AG09309 (cell line): ENCODE data around the gene MRPL34.
A peak's percentile ranks its signal among the peaks of the same experiment; 100 is the strongest.

Experiments
- DNase-seq: peaks from one replicate; pipeline ENCODE4 v3.0.0-alpha.2; 2010; ENCODE audit warnings: low read depth
- H3K4me3 ChIP-seq: 2 replicates; pipeline ENCODE4 v1.5.1; 2011; ENCODE audit warnings: mild to moderate bottlenecking, low read depth, low read length, moderate library complexity; ENCODE audit not compliant: control insufficient read depth
- TF ChIP-seq, protein P1 (sequence below): IDR thresholded peaks from 2 replicates; pipeline ENCODE4 v1.5.1; 2011; ENCODE audit warnings: mild to moderate bottlenecking, low read depth, low read length, inconsistent platforms; ENCODE audit not compliant: insufficient read depth, control insufficient read depth; ENCODE audit errors: missing control alignments

MRPL34 gene

DNA sequence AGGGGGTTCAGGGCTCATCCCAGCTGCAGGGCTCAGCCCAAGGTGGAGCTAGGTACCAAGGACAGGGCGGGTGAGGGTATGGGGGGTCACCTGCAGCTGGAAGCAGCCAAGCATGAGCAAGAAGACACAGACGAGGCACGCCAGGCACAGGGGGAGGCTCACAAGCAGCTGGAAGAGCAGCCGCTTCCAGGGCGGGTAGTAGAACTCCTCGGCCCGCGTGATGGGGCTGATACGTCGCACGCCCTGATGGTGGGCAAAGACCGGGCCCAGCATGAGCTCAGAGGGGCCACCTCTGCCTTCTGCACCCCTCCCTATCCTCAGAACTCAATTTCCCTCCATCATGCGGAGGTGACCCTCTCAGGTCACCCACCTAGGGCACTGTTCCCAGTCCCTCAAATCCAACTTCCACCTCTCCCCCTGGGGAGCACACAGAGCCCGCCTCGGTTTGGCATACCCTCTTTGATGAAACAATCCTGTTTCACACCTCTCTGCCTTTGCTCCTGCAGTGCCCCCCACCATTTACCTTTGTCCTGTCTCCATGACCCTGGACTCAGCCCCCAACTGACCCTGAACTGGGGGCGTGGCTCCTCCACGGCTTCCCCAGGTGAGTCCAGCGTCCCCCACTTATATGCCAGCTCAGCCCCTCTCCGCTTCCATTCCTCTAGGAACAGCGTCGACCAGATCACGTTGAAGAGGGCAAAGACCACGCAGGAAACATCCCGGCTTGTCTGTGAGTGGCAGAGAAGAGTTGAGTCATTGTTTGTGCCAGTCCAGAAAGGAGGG, 24.8 kb downstream of the MRPL34 start:
- TF ChIP-seq, protein P1, sequence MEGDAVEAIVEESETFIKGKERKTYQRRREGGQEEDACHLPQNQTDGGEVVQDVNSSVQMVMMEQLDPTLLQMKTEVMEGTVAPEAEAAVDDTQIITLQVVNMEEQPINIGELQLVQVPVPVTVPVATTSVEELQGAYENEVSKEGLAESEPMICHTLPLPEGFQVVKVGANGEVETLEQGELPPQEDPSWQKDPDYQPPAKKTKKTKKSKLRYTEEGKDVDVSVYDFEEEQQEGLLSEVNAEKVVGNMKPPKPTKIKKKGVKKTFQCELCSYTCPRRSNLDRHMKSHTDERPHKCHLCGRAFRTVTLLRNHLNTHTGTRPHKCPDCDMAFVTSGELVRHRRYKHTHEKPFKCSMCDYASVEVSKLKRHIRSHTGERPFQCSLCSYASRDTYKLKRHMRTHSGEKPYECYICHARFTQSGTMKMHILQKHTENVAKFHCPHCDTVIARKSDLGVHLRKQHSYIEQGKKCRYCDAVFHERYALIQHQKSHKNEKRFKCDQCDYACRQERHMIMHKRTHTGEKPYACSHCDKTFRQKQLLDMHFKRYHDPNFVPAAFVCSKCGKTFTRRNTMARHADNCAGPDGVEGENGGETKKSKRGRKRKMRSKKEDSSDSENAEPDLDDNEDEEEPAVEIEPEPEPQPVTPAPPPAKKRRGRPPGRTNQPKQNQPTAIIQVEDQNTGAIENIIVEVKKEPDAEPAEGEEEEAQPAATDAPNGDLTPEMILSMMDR: no peak
- H3K4me3 ChIP-seq: no peak overlapping the region
- no peak for DNase-seq

DNA sequence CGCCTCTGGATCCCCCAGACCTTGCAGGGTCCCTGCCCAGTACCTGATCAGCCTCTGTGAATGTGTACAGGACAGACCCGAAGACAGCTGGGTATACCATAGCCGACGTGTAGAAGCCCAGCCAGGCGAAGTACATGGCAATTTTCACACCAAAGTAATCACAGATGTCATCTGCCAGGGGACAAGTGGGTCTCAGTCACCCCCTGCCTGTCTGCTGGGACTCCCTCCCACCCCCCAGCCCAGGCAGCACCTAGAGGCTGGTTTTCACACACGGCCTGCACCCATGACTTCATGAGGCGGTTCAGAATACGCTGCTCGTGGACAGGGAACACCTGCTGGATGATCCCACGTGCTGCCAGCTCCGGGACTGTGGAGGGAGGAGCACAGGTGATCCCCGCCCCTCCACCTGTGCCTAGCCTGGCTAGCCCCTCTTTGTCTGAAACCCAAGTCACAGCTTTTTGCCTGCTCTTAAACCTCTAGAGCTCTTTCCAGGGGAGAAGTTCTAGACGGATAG, 25.4 kb downstream of the MRPL34 start:
- TF ChIP-seq, protein P1: no peak

DNA sequence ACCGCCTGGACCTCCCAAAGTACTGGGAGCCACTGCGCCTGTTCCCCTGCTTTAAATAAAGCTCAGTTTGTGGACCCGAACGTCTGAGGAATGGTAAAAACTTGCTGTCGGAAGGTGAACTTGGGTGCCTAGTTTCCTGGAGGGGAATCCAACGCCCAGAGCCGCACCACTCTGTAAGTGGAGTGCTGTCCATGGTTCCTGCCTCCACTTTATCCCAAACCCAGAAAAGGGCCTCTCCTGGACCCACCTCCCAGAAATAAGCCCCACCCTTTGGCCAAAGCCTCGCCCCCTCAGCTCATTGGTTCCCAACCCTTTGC, 26.6 kb downstream of the MRPL34 start:
- DNase-seq: no peak
- no peak overlapping the region for H3K4me3 ChIP-seq
- TF ChIP-seq, protein P1: no peak

More for the DNA sequence above, 25.4 kb downstream of the MRPL34 start:
- H3K4me3 ChIP-seq: no peak overlapping the region
- DNase-seq: no peak

DNA sequence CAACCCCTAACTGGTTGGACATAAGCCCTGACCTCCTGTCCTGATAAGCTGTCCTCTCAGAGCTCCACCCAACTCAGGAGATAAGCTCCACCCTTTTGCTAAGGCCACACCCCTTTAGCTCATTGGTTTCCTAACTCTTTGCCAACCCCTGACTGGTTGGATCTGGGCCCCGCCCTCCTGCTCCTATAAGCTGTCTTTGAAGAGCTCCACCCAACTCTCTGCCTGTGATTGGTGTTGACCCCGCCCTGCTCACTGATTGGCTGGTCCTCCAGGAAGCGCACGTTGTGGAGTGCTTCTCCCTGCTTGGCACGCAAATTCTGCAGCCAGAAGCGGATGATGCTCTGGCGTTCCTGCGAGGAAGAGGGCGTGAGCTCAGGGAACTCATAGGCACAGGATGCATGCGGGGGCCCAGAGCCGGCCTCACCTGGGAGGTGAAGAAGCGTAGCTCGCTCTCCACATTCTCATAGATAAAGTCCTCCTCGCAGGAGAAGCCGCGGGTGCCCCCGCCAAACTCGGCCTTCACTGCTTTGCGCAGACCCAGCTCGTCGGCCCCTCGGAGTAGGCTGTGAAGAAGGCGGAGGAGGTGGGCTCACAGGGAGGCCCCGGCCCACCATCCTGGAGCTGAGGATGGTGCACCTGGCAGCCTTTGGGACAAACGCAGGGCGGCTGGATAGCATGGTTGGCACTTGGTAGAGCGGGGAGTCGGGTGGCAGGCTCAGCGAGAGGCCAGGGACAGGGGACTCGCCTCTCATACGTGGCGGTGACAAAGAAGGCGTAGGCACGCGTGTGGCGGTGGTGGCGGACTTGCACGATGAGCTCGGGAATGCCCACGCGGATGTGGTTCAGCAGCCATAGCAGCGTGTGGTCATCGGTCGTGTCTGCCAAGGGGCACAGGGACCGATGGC, 27.3 kb downstream of the MRPL34 start:
- no peak overlapping the region for H3K4me3 ChIP-seq
- DNase-seq: no peak
- TF ChIP-seq, protein P1: no peak

DNA sequence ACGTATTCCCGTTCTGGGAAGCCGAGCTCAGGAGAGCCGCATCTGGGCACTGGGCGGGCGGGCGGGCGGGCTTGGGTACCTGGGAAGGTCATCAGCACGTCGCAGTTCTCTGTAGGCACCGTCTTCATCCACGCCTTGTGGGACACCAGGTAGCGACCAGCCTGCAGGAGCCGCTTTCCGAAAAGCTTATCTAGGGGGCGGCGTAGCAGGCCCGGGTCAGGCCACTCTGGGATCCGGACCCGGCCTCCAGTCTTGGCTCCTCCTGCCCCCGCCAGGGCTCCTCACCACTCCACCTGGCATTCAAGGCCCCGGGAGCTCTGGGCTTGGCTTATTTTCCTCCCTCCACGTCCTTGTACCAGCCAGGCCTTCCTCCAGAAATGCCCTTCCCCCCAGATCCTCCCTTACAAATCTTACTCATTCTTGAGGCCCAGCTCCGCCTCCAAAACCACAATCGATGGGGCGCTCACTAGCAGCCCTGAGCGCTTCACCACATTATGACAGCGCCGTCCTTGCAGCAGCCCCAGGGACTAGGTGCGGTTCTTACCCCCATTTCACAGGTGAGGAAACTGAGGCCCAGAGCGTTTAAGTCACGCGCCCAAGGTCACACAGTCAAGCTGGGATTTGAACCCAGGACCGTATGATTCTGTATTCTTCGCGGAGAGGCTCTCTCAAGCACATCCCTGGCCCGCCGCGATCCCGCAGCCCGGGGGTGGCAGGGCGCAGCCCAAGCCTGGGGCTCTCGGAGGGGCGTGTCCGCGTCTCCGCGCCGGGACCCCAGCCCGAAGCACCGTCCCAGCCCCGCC, 28.1 kb downstream of the MRPL34 start:
- no peak for DNase-seq
- H3K4me3 ChIP-seq: peak overlapping the region; percentile 55
- TF ChIP-seq, protein P1: no peak
